ENCODE data around the gene LCE5A. TPM values are rescaled to one million over a fixed set of nuclear protein-coding genes. Genes with fewer than 3 reads are reported as not detected.
"Not testable (repeated sequence)": the region's sequence is repeated elsewhere in the genome, so short reads cannot be mapped to it uniquely, and the experiment has no call there.

LCE5A gene
- total RNA-seq, 1 donor from 2014 or later: not detected

DNA sequence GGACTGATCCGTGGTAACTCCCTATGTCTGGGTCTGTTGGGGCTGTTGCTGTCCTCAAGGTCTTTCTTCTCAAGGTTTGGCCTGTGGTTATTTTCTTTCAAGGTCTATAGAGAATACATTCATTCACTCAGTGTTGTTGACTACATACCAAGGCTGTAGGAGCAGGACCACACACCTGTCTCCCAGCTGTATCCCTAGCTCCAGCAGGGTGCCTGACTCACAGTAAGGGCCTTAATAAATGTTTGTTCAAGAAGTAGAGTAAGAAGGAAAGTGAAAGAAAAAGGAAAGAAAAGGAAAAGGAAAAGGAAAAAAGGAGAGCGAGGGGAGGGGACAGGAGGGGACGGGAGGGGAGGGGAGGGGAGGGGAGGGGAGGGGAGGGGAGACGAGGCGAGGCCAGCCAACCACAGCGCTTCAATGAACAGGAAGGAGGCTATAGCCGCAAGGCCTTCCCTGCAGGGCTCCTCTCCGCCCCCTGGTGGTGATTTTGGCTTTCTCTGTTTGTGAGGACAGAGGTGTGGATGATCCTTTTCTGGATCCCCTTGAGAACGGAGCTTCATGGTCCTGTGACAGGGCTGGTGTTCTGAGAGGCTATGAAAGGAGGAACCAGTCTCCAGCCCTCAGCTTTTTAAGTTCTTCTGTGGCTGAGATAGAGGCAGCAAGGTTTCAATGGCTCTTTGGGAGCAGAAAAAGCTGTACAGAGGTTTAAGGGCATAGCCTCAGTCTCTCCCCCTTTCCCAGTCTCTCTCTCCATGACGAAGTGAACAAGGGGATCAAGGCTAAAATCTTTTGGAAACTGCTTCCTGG lies 30.6 kb upstream of the LCE5A start:
- Mint-ChIP-seq H3K36me3 (ENCODE audit: low read depth, unreplicated experiment) (peaks cover 24% of the 10 kb centered on the region), H3K27me3 (ENCODE audit: unreplicated experiment) (peaks cover 10% of the 10 kb centered on the region), H3K9me3 (ENCODE audit: unreplicated experiment) (peaks cover 32% of the 10 kb centered on the region), H3K27ac (ENCODE audit: unreplicated experiment) (no peak overlapping the region), H3K4me1 (ENCODE audit: unreplicated experiment) (peaks cover 9% of the 10 kb centered on the region), H3K4me3 (ENCODE audit: unreplicated experiment) (no peak overlapping the region)
- TF ChIP-seq, protein P1, sequence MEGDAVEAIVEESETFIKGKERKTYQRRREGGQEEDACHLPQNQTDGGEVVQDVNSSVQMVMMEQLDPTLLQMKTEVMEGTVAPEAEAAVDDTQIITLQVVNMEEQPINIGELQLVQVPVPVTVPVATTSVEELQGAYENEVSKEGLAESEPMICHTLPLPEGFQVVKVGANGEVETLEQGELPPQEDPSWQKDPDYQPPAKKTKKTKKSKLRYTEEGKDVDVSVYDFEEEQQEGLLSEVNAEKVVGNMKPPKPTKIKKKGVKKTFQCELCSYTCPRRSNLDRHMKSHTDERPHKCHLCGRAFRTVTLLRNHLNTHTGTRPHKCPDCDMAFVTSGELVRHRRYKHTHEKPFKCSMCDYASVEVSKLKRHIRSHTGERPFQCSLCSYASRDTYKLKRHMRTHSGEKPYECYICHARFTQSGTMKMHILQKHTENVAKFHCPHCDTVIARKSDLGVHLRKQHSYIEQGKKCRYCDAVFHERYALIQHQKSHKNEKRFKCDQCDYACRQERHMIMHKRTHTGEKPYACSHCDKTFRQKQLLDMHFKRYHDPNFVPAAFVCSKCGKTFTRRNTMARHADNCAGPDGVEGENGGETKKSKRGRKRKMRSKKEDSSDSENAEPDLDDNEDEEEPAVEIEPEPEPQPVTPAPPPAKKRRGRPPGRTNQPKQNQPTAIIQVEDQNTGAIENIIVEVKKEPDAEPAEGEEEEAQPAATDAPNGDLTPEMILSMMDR (IDR thresholded peaks at IDR 0.05; ENCODE audit: unreplicated experiment): no peak
- DNase-seq (ENCODE audit: low spot score): no peak

DNA sequence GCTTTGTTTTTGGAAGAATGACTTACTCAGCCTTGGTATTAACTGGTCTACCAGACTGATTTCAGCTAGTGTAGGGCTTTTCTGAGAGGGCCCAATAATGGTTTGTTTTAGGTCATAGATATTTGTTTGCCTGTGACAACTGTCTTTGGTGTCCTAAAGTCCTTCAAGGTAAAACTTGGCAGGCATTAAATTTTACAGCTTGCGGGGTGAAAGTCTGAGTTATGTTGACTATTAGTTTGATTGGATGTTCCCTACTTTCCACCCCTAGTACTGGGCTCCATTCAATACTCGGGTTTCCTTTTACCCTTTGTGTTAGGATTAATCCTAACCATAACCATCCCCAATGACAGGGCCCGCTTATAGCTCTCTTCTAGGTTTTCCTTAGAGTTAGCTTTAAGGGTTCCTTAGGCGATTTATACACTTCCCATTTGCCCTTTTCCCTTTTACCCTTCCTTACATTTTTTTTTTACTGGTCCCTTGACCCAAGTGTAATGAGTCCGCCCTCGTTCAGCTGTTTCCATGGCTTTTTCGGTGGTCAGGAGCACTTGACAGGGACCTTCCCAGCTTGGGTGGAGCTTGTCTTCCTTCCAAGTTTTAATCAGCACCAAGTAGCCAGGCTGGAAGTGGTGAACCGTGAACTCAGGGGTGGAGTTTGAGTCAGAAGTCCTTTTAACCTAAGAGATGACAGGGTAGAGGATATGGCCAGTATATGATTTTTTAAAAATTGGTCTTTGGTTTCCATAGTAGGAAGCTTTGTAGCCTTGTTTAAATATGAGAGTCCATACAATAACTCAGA lies 28.5 kb upstream of the LCE5A start:
- no peak overlapping the region for H3K4me3 Mint-ChIP-seq (ENCODE audit: unreplicated experiment)
- no peak overlapping the region for H3K27ac Mint-ChIP-seq (ENCODE audit: unreplicated experiment)
- H3K36me3 Mint-ChIP-seq (ENCODE audit: low read depth, unreplicated experiment): peaks cover 13% of the 10 kb centered on the region
- DNase-seq (ENCODE audit: low spot score): no peak
- peaks cover 25% of the 10 kb centered on the region for H3K4me1 Mint-ChIP-seq (ENCODE audit: unreplicated experiment)
- H3K27me3 Mint-ChIP-seq (ENCODE audit: unreplicated experiment): peaks cover 10% of the 10 kb centered on the region
- H3K9me3 Mint-ChIP-seq (ENCODE audit: unreplicated experiment): peaks cover 17% of the 10 kb centered on the region
- TF ChIP-seq, protein P1 (IDR thresholded peaks at IDR 0.05; ENCODE audit: unreplicated experiment): no peak

DNA sequence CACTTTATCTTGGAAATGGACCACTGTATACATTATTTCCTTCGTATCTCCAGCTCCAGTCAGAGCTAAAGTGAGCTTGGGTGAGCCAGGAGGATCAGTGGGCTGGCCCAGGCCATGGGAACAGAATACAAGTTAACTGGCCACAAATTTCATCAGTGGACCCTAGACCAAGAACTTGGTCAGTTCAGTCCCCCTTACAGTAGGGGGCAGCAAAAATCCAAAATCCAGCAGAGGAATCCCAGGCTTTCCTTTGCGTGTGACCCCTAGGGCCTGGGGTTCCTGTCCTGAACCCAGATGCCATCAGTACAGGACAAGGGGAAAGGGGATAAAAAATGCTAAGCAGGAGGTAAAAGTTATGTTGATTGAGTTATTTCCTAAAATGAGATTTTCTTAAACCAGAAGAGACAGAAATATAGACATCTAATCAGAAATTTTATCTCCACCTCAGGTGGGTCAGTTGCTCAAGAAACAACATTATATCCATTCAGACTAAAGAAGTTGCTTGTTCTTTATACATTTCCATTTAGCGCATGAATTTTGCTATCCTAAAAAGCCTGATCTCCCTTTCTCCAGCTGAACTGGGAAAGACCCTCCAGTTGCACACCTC lies 24.1 kb upstream of the LCE5A start:
- DNase-seq (ENCODE audit: low spot score): no peak
- TF ChIP-seq, protein P1 (IDR thresholded peaks at IDR 0.05; ENCODE audit: unreplicated experiment): peak; percentile 67
- H3K4me1 Mint-ChIP-seq (ENCODE audit: unreplicated experiment): peaks cover 25% of the 10 kb centered on the region
- H3K36me3 Mint-ChIP-seq (ENCODE audit: low read depth, unreplicated experiment): no peaks in the 10 kb centered on the region
- no peak overlapping the region for H3K4me3 Mint-ChIP-seq (ENCODE audit: unreplicated experiment)
- peak overlapping the region; percentile 88 for H3K27ac Mint-ChIP-seq (ENCODE audit: unreplicated experiment)
- H3K9me3 Mint-ChIP-seq (ENCODE audit: unreplicated experiment): no peaks in the 10 kb centered on the region
- H3K27me3 Mint-ChIP-seq (ENCODE audit: unreplicated experiment): no peaks in the 10 kb centered on the region

DNA sequence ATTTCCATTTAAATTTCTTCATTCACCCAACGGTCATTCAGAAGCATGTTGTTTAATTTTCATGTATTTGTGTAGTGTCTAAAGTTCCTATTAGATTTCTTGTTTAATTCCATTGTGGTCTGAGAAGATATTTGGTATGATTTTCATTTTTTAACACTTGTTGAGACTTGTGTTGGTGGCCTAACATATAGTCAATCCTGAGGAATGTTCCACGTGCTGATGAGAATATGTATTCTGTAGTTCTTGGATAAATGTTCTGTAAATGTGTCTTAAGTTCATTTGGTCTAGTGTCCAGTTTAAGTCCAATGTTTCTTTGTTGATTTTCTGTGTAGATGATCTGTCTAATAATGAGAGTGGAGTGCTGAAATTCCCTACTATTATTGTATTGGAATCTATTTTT lies 22.7 kb upstream of the LCE5A start:
- H3K36me3 Mint-ChIP-seq (ENCODE audit: low read depth, unreplicated experiment): no peaks in the 10 kb centered on the region
- no peak for DNase-seq (ENCODE audit: low spot score)
- TF ChIP-seq, protein P1 (IDR thresholded peaks at IDR 0.05; ENCODE audit: unreplicated experiment): no peak
- H3K27me3 Mint-ChIP-seq (ENCODE audit: unreplicated experiment): no peaks in the 10 kb centered on the region
- H3K4me1 Mint-ChIP-seq (ENCODE audit: unreplicated experiment): peaks cover 25% of the 10 kb centered on the region
- no peaks in the 10 kb centered on the region for H3K9me3 Mint-ChIP-seq (ENCODE audit: unreplicated experiment)
- no peak overlapping the region for H3K4me3 Mint-ChIP-seq (ENCODE audit: unreplicated experiment)
- H3K27ac Mint-ChIP-seq (ENCODE audit: unreplicated experiment): peak overlapping the region; percentile 4

DNA sequence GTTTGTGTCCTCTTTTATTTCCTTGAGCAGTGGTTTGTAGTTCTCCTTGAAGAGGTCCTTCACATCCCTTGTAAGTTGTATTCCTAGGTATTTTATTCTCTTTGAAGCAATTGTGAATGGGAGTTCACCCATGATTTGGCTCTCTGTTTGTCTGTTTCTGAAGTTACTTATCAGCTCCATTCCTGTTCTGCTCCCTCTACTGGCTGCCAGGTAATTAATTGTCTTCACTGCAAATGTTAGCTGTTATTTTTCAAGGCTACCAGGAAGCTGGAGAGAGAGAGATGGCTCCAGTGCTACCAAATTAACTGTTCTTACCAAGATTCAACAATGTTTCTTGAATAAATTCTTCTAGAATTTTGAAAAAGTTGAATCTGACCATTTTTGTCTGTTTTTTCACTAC lies 19.1 kb upstream of the LCE5A start:
- DNase-seq (ENCODE audit: low spot score); H3K9me3 Mint-ChIP-seq (ENCODE audit: unreplicated experiment); H3K27ac Mint-ChIP-seq (ENCODE audit: unreplicated experiment); H3K27me3 Mint-ChIP-seq (ENCODE audit: unreplicated experiment); H3K4me3 Mint-ChIP-seq (ENCODE audit: unreplicated experiment); H3K4me1 Mint-ChIP-seq (ENCODE audit: unreplicated experiment); H3K36me3 Mint-ChIP-seq (ENCODE audit: low read depth, unreplicated experiment): not testable (repeated sequence)

Data from endothelial cell (in vitro differentiated cells).